GM12891 (cell line): Measurements from ENCODE around the gene MAPK8IP3.

ENCODE experiments used
- POLR2A ChIP-seq: IDR thresholded peaks from 2 replicates; pipeline ENCODE4 v1.6.1; 2011; ENCODE audit warnings: low read depth, low read length, control low read depth
- POLR2AphosphoS5 ChIP-seq: IDR thresholded peaks from 2 replicates; pipeline ENCODE4 v1.6.1; 2011; ENCODE audit warnings: low read depth, low read length, control low read depth
- SPI1 ChIP-seq: IDR thresholded peaks from 2 replicates; pipeline ENCODE4 v1.6.1; 2011; ENCODE audit warnings: low read depth, low read length, control low read depth
- TAF1 ChIP-seq: IDR thresholded peaks from 2 replicates; pipeline ENCODE4 v1.6.1; 2011; ENCODE audit warnings: low read depth, low read length, control low read depth

- TF ChIP-seq POLR2A: no peak
- no peak for TF ChIP-seq POLR2AphosphoS5
- no peak for TF ChIP-seq TAF1
- TF ChIP-seq SPI1: no peak
Observed at GRCh38 chr16:1788708-1789100, 82.7 kb downstream of the MAPK8IP3 start.
